OCI-LY1 (cell line): ENCODE measurements around the gene TMEM37.

Experiments
- H2AFZ ChIP-seq: fragments of 200-600 bp; sonication (generic), shearing (Covaris generic); 2 replicates; pipeline ENCODE4 v1.6.0; 2014; ENCODE audit warnings: antibody characterized with exemption, mild to moderate bottlenecking, low read length
- H3F3A ChIP-seq: fragments of 200-600 bp; sonication (generic), shearing (Covaris generic); 2 replicates; pipeline ENCODE4 v1.6.0; 2014; ENCODE audit warnings: mild to moderate bottlenecking, antibody characterized with exemption, low read length, moderate library complexity; ENCODE audit not compliant: insufficient read depth
- H3K27ac ChIP-seq: fragments of 200-600 bp; sonication (generic); 2 replicates; pipeline ENCODE4 v1.5.1; 2014; ENCODE audit warnings: low read length, mixed run types, mild to moderate bottlenecking, low read depth; ENCODE audit not compliant: poor library complexity, severe bottlenecking
- H3K27me3 ChIP-seq: fragments of 200-600 bp; sonication (generic); 2 replicates; pipeline ENCODE4 v1.6.0; 2014; ENCODE audit warnings: antibody characterized with exemption, mild to moderate bottlenecking, low read length, moderate library complexity; ENCODE audit not compliant: insufficient read depth
- H3K36me3 ChIP-seq: fragments of 200-600 bp; sonication (generic); 2 replicates; pipeline ENCODE4 v1.6.1; 2014; ENCODE audit warnings: mild to moderate bottlenecking, antibody characterized with exemption, low read length, moderate library complexity, mixed read lengths; ENCODE audit not compliant: insufficient read depth
- H3K4me1 ChIP-seq: fragments of 200-600 bp; sonication (generic); 2 replicates; pipeline ENCODE4 v1.5.1; 2014; ENCODE audit warnings: mild to moderate bottlenecking, low read length, moderate library complexity; ENCODE audit not compliant: insufficient read depth, severe bottlenecking
- H3K4me2 ChIP-seq: fragments of 200-600 bp; sonication (generic), shearing (Covaris generic); 2 replicates; pipeline ENCODE4 v1.6.1; 2014; ENCODE audit warnings: low read length
- H3K4me3 ChIP-seq: fragments of 200-600 bp; sonication (generic); 2 replicates; pipeline ENCODE4 v1.5.1; 2014; ENCODE audit warnings: low read length, low read depth, mild to moderate bottlenecking, mixed read lengths; ENCODE audit not compliant: poor library complexity, severe bottlenecking
- H3K79me2 ChIP-seq: fragments of 200-600 bp; shearing (Covaris generic); 2 replicates; pipeline ENCODE4 v1.6.1; 2016; ENCODE audit warnings: mixed run types, low read length, mixed read lengths; ENCODE audit not compliant: insufficient read depth
- H3K9ac ChIP-seq: fragments of 200-600 bp; sonication (generic), shearing (Covaris generic); 2 replicates; pipeline ENCODE4 v1.6.1; 2014; ENCODE audit warnings: mild to moderate bottlenecking, low read length, mixed read lengths
- H3K9me2 ChIP-seq: fragments of 200-600 bp; sonication (generic), shearing (Covaris generic); 2 replicates; pipeline ENCODE4 v1.6.1; 2014; ENCODE audit warnings: low read depth, mild to moderate bottlenecking, low read length, mixed read lengths
- H3K9me3 ChIP-seq: fragments of 200-600 bp; shearing (Covaris generic); 2 replicates; pipeline ENCODE4 v1.6.1; 2014; ENCODE audit warnings: low read length, mixed read lengths
- H4K20me1 ChIP-seq: fragments of 200-600 bp; sonication (generic), shearing (Covaris generic); 2 replicates; pipeline ENCODE4 v1.6.0; 2016; ENCODE audit warnings: mild to moderate bottlenecking, low read length; ENCODE audit not compliant: insufficient read depth
- EZH2 ChIP-seq: fragments of 200-600 bp; sonication (generic), shearing (Covaris generic); IDR thresholded peaks from 2 replicates; pipeline ENCODE4 v1.8.0; 2017; ENCODE audit warnings: borderline replicate concordance, mixed run types, mild to moderate bottlenecking, antibody characterized with exemption, low read length, moderate library complexity, mixed read lengths
- TF ChIP-seq, protein P1 (sequence below): fragments of 200-600 bp; sonication (generic), shearing (Covaris generic); IDR thresholded peaks from 2 replicates; pipeline ENCODE4 v1.5.1; 2017; ENCODE audit warnings: mild to moderate bottlenecking, antibody characterized with exemption, low read length, moderate library complexity, mixed read lengths

TMEM37 gene

DNA sequence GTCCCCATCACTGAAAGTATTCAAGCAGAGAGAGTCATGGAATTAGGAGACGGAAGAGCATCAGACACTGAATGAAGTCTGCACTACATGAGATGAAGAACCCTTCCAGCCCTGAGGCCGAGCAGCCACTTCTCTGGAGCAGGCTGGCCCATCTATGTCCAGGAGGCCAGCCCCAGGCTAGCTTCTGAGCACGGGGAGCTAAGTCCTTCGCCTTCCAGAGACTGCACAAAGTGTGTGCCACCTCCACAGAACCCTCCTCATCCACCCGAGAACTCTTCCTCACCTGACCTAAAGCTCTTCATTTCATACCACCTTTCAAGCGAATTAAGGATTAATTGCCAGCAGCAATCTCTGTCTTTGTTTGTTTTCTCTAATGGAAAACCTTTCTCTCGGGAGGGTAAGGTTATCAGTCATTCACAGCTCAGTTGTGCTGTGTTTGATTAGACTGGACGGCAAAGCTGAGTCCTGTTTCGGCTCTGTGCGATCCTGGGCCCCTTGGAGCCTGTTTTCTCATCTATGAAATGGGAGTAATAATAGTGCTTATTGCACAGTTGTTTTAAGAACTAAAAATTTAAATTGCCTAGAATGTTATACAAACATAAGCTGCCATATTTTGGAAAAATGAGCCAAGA, 54.7 kb downstream of the TMEM37 start:
- TF ChIP-seq, protein P1, sequence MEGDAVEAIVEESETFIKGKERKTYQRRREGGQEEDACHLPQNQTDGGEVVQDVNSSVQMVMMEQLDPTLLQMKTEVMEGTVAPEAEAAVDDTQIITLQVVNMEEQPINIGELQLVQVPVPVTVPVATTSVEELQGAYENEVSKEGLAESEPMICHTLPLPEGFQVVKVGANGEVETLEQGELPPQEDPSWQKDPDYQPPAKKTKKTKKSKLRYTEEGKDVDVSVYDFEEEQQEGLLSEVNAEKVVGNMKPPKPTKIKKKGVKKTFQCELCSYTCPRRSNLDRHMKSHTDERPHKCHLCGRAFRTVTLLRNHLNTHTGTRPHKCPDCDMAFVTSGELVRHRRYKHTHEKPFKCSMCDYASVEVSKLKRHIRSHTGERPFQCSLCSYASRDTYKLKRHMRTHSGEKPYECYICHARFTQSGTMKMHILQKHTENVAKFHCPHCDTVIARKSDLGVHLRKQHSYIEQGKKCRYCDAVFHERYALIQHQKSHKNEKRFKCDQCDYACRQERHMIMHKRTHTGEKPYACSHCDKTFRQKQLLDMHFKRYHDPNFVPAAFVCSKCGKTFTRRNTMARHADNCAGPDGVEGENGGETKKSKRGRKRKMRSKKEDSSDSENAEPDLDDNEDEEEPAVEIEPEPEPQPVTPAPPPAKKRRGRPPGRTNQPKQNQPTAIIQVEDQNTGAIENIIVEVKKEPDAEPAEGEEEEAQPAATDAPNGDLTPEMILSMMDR = no peak
- TF ChIP-seq EZH2 = no peak
- no peaks in the 10 kb centered on the region for H3K9me3 ChIP-seq
- no peak overlapping the region for H2AFZ ChIP-seq
- no peaks in the 10 kb centered on the region for H3K79me2 ChIP-seq
- no peaks in the 10 kb centered on the region for H3K9me2 ChIP-seq
- H3K27ac ChIP-seq = no peak overlapping the region
- H3K4me1 ChIP-seq = no peaks in the 10 kb centered on the region
- H3K27me3 ChIP-seq = 0 out of 2 replicates have a peak, but pooled peaks cover 9% of the 10 kb centered on the region
- no peak overlapping the region for H3K4me3 ChIP-seq
- no peaks in the 10 kb centered on the region for H4K20me1 ChIP-seq
- no peaks in the 10 kb centered on the region for H3F3A ChIP-seq
- H3K9ac ChIP-seq = no peak overlapping the region
- H3K4me2 ChIP-seq = no peak overlapping the region
- no peaks in the 10 kb centered on the region for H3K36me3 ChIP-seq

DNA sequence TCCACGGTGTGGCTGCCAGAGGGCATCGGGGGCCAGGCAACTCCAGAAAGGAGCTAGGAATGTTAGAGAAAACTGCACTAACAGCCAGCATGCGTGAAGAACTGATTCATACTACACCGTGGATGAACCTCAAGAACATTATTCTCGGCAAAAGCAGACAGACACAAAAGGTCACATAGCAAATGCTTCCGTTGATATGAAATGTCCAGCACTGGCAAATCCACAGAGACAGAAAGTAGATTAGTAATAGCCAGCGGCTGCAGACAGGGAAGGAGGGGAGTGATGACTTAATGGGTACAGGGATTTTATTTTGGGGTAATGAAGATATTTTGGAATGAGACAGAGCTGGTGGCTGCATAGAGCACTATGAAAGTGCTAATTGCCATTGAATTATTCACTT, 55.2 kb downstream of the TMEM37 start:
- no peak overlapping the region for H3K4me3 ChIP-seq
- H3K36me3 ChIP-seq = no peaks in the 10 kb centered on the region
- no peak overlapping the region for H3K9ac ChIP-seq
- no peaks in the 10 kb centered on the region for H3K4me1 ChIP-seq
- H3K9me3 ChIP-seq = no peaks in the 10 kb centered on the region
- H4K20me1 ChIP-seq = no peaks in the 10 kb centered on the region
- no peak overlapping the region for H3K27ac ChIP-seq
- H3K79me2 ChIP-seq = no peaks in the 10 kb centered on the region
- H3K27me3 ChIP-seq = 0 out of 2 replicates have a peak, but pooled peaks cover 9% of the 10 kb centered on the region
- H2AFZ ChIP-seq = no peak overlapping the region
- H3K4me2 ChIP-seq = no peak overlapping the region
- TF ChIP-seq, protein P1 = no peak
- no peaks in the 10 kb centered on the region for H3F3A ChIP-seq
- H3K9me2 ChIP-seq = no peaks in the 10 kb centered on the region

DNA sequence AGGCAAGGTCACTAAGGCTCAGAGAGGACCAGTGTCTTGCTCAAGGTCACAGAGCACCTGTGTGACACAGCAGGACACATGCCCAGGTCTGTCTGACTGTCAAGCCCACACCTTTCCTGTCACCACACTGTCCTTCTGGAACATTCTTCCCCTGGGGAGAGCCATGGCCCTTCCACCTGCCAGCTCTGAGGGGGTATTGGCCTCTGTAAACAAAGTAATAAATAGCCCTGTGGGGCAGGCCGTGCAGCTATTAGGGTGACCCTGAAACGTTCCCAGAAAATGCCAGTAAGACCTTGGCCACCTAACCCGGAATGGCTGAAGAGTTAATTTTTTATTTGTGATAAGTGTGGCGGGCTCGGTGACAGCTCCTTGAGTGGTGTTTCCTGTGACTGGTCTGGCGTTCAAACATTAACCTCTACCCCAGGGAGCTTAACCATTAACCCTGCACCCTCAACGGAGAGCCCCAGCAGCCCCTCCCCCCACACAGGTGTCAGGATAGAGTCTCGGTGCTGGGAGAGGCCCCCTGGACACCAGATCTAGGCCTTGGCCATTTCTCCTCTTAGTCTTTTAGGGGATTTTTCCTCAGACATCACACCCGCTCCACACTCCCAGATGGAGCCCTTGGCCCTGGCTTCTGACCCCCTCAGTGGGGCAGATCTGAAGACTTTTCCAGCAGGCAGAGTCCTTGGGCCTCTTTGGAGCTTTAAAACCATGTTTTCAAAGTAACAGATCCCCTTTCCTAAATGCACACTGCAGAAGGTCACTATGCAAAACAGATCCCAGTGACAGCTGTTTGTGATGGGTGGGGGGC, 56.0 kb downstream of the TMEM37 start:
- H4K20me1 ChIP-seq = no peaks in the 10 kb centered on the region
- H3K9me2 ChIP-seq = no peaks in the 10 kb centered on the region
- no peak overlapping the region for H3K4me2 ChIP-seq
- H3K79me2 ChIP-seq = no peaks in the 10 kb centered on the region
- H2AFZ ChIP-seq = no peak overlapping the region
- H3K36me3 ChIP-seq = no peaks in the 10 kb centered on the region
- TF ChIP-seq, protein P1 = no peak
- no peak for TF ChIP-seq EZH2
- no peak overlapping the region for H3K4me3 ChIP-seq
- H3K27me3 ChIP-seq = 0 out of 2 replicates have a peak, but pooled peaks cover 9% of the 10 kb centered on the region
- no peaks in the 10 kb centered on the region for H3K9me3 ChIP-seq
- H3K9ac ChIP-seq = no peak overlapping the region
- H3F3A ChIP-seq = no peaks in the 10 kb centered on the region
- H3K27ac ChIP-seq = no peak overlapping the region
- no peaks in the 10 kb centered on the region for H3K4me1 ChIP-seq
